GM10248 (cell line): ENCODE results near the gene WTIP.
"Not testable (repeated sequence)": the region's sequence is repeated elsewhere in the genome, so short reads cannot be mapped to it uniquely, and the experiment has no call there.

Experiments used
- CTCF ChIA-PET: fragments of 300-600 bp; sonication (Branson Sonifier 250); formaldehyde crosslinking; extraction: SDS; loops from one replicate; lab custom pipeline; 2021; ENCODE audit warnings: antibody characterized with exemption; lab: Yijun Ruan, JAX
- POLR2A ChIA-PET: fragments of 350-650 bp; sonication (Branson Sonifier 250); formaldehyde crosslinking; extraction: SDS; loops from one replicate; lab custom pipeline; 2020; ENCODE audit warnings: antibody characterized with exemption; lab: Yijun Ruan, JAX
- DNase-seq: peaks from one replicate; pipeline ENCODE4 v3.0.0; 2012; ENCODE audit errors: extremely low spot score
- TF ChIP-seq, protein P1 (sequence below): IDR thresholded peaks from 2 replicates; pipeline ENCODE4 v1.5.1; 2012; ENCODE audit warnings: mild to moderate bottlenecking, low read depth; ENCODE audit errors: extremely low read depth, missing control alignments, control extremely low read depth

The WTIP gene

GRCh38 chr19:34468409-34468808 is 13.1 kb upstream of the WTIP start:
- POLR2A ChIA-PET = no interaction called here
- DNase-seq = no peak
- TF ChIP-seq, protein P1, sequence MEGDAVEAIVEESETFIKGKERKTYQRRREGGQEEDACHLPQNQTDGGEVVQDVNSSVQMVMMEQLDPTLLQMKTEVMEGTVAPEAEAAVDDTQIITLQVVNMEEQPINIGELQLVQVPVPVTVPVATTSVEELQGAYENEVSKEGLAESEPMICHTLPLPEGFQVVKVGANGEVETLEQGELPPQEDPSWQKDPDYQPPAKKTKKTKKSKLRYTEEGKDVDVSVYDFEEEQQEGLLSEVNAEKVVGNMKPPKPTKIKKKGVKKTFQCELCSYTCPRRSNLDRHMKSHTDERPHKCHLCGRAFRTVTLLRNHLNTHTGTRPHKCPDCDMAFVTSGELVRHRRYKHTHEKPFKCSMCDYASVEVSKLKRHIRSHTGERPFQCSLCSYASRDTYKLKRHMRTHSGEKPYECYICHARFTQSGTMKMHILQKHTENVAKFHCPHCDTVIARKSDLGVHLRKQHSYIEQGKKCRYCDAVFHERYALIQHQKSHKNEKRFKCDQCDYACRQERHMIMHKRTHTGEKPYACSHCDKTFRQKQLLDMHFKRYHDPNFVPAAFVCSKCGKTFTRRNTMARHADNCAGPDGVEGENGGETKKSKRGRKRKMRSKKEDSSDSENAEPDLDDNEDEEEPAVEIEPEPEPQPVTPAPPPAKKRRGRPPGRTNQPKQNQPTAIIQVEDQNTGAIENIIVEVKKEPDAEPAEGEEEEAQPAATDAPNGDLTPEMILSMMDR = no peak
- CTCF ChIA-PET = no interaction called here

- CTCF ChIA-PET, DNase-seq, POLR2A ChIA-PET: not testable (repeated sequence)
Measured at GRCh38 chr19:34469026-34469425, 12.5 kb upstream of the WTIP start.

DNA sequence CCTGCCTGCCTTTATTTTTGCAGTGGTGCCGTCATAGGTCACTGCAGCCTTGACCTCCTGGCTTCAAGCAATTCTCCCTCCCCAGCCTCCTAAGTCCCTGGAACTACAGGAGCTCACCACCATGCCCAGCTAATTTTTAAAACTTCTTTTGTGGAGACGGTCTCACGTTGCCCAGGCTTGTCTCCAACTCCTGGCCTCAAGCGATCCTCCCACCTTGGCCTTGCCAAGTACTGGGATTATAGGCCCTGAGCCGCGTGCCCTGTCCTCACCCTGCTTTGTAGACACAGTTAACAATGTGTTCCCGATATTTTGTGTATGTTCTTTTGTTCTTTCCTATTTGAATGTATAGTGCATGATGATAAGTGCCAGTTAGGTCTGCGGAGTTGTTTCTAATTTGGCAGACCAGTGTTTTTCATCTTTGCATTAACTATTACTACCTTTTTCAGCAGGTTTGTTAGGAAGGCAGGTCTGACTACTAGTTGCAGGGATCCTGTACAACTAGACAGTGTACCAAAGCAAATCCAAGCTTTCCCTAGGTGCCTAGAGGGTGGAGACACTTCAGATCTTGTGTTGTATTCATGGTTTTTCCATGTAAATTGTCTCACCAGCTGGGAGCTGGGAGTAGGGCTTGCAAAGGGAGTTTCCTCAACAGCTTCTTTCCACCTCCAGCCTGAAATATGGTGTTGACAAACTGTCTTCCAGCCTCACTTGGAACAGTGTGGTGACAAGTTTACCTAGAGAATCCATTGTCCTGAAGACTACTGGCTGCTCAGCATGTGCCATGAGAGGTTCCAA is 9.5 kb upstream of the WTIP start:
- POLR2A ChIA-PET = no interaction called here
- TF ChIP-seq, protein P1 = no peak
- no peak for DNase-seq
- CTCF ChIA-PET = interaction anchor here (0.9 to 1.4 kb wide), 2 partner anchors 13 to 15 kb away, joined by 3 read pairs; no protein-coding TSS in a partner anchor

GRCh38 chr19:34474233-34474989 is 7.1 kb upstream of the WTIP start:
- ChIA-PET CTCF (no interaction called here), POLR2A (no interaction called here)
- DNase-seq = no peak
- TF ChIP-seq, protein P1 = no peak

DNA sequence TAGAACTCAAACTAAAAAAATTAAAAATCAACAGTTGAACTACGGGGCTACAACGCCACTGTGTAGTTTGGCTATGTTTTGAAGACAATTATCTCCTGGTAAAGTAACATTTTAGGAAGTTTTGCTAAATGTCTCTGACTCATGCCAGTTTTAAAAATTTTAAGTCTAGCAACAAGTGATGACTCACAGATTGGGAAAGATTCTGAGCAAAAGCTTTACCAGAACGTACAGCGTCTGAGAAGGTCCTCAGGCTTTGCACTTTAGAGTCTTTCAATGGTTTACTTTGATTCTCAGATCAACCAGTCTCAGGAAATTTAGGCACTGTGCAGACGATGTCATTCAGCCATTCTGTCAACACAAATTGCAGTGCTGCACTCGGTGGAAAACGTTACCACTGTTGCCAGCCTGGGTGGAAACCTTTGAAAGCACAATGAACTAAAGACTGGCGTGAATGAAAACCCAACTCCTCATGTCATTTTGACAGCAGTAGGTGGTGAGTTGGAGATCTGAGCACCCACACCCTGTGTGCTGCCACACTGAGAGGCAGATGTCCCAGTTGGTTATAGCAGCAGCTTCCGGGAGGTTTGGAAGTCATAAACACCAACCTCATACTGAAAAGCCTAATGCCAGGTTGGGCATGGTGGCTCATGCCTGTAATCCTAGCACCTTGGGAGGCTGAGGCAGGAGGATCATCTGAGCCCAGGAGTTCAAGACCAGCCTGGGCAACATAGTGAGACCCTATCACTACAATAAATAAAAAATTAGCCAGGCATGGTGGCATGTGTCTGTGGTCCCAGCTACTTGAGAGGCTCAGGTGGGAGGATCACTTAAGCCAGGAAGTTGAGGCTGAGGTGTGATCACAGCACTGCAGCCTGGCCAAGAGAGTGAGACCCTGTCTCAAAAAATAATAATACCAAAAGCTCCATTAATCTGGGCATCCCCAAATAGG is 6.3 kb upstream of the WTIP start:
- CTCF ChIA-PET = interaction anchor here (1.0 to 1.3 kb wide), 3 partner anchors 13 to 697 kb away, joined by 3 read pairs; no protein-coding TSS in a partner anchor
- no peak for DNase-seq
- TF ChIP-seq, protein P1 = no peak
- POLR2A ChIA-PET = no interaction called here

- TF ChIP-seq, protein P1 = no peak
- ChIA-PET CTCF (interaction anchor here (1.0 to 1.3 kb wide), 4 partner anchors 12 to 698 kb away, joined by 3 read pairs; no protein-coding TSS in a partner anchor), POLR2A (no interaction called here)
- no peak for DNase-seq
Measured at GRCh38 chr19:34475975-34476594, 5.5 kb upstream of the WTIP start.

GRCh38 chr19:34478496-34478895 is 3.1 kb upstream of the WTIP start:
- POLR2A ChIA-PET = interaction anchor here (1.0 kb wide), 1 partner anchor 242 kb away, joined by 3 read pairs; no protein-coding TSS in a partner anchor
- CTCF ChIA-PET = not testable (repeated sequence)

More at GRCh38 chr19:34478496-34478895, 3.1 kb upstream of the WTIP start:
- not testable (repeated sequence) for DNase-seq
